HG02852 (cell line): ENCODE measurements around the gene CDK12.
"Not testable (repeated sequence)": the region's sequence is repeated elsewhere in the genome, so short reads cannot be mapped to it uniquely, and the experiment has no call there.

Source experiments
- ATAC-seq: cut with Tn5 transposase; IDR thresholded peaks from one replicate; pipeline ENCODE4 v1.9.1; 2021; ENCODE audit warnings: mild to moderate bottlenecking, moderate library complexity; ENCODE audit not compliant: unreplicated experiment

CDK12 gene

GRCh38 chr17:39461113-39461925, at the start of gene CDK12:
Gene CDK12, plus strand, starts transcription at chr17:39461486. Its CDS starts 586 bp downstream, at chr17:39462072.
- ATAC-seq: peak; percentile 67

- ATAC-seq: no peak
Observed at GRCh38 chr17:39416141-39416540, 45.1 kb upstream of the CDK12 start.

GRCh38 chr17:39429600-39429999, 31.7 kb upstream of the CDK12 start:
- ATAC-seq: no peak

DNA sequence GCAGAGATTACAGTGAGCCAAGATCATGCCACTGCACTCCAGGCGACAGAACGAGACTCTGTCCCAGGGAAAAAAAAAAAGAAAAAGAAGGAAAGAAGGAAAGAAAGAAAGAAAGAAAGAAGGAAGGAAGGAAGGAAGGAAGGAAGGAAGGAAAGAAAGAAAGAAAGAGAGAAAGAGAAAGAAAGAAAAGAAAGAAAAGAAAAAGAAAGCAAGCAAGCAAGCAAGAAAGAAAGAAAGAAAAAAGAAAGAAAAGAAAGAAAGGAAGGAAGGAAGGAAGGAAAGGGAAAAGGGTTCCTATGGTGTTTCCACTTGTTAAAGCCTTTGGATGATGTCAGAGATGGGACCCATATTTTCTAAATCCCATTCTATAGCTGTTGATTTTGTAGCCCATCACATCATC, 21.4 kb upstream of the CDK12 start:
- ATAC-seq: not testable (repeated sequence)

- no peak for ATAC-seq
Observed at GRCh38 chr17:39443326-39443725, 18.0 kb upstream of the CDK12 start.

DNA sequence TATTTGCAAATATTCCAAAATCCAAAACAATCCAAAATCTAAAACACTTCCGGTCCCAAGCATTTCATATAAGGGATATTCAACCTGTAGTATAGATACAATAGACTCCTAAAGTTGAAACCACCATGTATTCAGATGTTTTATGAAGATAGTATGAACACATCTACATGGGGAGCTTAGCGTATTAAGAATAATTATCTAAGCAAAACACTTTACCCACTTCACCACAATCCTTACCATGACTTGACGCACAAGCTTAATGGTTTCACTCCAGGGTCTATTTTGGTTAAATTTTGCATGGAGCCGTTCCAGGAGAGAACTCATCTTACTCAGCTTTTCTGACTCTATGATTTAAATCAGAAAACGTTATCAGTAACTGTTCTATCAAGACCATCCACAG, 13.7 kb upstream of the CDK12 start:
- no peak for ATAC-seq

- no peak for ATAC-seq
Observed at GRCh38 chr17:39450051-39450450, 11.2 kb upstream of the CDK12 start.

- peak; percentile 92 for ATAC-seq
Observed at GRCh38 chr17:39450847-39451581, 10.3 kb upstream of the CDK12 start, which contains the start of gene MED1. Gene MED1, minus strand, starts transcription at chr17:39451263. Its CDS starts 201 bp downstream, at chr17:39451062.

DNA sequence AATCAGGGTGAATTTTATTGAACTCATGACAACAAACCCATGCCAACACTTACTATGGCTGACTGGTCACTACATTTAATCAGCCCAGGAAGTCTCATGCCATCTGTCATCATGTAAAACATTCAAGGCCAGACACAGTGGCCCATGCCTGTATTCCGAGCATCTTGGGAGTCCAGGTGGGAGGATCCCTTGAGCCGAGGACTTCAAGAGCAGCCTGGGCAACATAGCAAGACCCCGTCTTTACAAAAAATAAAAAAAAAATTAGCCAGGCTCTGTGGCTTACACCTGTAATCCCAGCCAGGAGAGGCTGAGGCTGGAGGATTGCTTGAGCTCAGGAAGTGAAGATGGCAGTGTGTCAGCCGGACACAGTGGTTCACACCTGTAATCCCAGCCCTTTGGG, 5.4 kb upstream of the CDK12 start:
- no peak for ATAC-seq

DNA sequence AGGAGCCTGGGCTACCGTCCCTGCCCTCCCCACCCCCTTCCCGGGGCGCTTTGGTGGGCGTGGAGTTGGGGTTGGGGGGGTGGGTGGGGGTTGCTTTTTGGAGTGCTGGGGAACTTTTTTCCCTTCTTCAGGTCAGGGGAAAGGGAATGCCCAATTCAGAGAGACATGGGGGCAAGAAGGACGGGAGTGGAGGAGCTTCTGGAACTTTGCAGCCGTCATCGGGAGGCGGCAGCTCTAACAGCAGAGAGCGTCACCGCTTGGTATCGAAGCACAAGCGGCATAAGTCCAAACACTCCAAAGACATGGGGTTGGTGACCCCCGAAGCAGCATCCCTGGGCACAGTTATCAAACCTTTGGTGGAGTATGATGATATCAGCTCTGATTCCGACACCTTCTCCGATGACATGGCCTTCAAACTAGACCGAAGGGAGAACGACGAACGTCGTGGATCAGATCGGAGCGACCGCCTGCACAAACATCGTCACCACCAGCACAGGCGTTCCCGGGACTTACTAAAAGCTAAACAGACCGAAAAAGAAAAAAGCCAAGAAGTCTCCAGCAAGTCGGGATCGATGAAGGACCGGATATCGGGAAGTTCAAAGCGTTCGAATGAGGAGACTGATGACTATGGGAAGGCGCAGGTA, 762 bp downstream of the CDK12 start:
- peak; percentile 30 for ATAC-seq

GRCh38 chr17:39462631-39463375, 1.5 kb downstream of the CDK12 start:
- no peak for ATAC-seq

DNA sequence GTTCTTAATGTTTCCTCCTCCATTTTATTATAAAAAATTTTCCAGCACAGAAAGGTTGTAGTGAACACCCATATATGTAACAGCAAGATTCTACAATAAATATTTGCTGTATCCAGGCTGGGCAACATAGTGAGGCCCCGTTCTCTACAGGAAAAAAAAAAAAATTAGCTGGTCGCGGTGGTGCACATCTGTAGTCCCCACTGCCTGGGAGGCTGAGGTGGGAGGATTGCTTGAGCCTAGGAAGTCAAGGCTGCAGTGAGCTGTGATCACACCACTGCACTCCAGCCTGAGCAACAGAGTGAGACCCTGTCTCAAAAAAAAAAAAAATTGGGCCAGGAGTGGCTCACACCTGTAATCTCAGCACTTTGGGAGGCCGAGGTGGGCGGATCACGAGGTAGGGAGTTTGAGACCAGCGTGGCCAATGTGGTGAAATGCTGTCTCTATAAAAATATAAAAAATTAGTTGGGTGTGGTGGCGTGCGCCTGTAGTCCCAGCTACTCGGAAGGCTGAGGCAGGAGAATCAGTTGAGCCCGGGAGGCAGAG, 3.4 kb downstream of the CDK12 start:
- ATAC-seq: not testable (repeated sequence)

DNA sequence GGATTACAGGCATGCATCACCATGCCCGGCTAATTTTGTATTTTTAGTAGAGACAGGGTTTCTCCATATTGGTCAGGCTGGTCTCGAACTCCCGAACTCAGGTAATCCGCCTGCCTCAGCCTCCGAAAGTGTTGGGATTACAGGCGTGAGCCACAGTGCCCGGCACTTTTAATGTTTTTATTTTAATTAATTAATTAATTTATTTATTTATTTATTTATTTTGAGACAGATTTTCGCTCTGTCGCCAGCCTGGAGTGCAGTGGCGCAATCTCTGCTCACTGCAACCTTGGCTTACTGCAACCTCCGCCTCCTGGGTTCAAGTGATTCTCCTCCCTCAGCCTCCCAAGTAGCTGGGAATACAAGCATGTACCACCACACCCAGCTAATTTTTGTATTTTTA, 7.3 kb downstream of the CDK12 start:
- ATAC-seq: not testable (repeated sequence)

- ATAC-seq: no peak
Observed at GRCh38 chr17:39473310-39473709, 12.0 kb downstream of the CDK12 start.

DNA sequence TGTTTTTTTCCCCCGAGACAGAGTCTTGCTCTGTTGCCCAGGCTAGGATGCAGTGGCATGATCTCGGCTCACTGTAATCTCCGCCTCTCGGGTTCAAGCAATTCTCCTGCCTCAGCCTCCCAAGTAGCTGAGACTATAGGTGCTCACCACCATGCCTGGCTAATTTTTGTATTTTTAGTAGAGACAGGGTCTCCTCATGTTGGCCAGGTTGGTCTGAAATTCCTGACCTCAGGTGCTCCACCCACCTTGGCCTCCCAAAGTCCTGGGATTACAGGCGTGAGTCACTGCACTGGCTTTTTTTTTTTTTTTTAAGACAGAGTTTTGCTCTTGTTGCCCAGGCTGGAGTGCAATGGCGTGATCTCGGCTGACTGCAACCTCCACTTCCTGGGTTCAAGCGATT, 18.3 kb downstream of the CDK12 start:
- not testable (repeated sequence) for ATAC-seq

GRCh38 chr17:39483506-39483905, 22.2 kb downstream of the CDK12 start:
- no peak for ATAC-seq

GRCh38 chr17:39484178-39484577, 22.9 kb downstream of the CDK12 start:
- ATAC-seq: peak; percentile 72

- ATAC-seq: no peak
Observed at GRCh38 chr17:39485555-39485954, 24.3 kb downstream of the CDK12 start.

DNA sequence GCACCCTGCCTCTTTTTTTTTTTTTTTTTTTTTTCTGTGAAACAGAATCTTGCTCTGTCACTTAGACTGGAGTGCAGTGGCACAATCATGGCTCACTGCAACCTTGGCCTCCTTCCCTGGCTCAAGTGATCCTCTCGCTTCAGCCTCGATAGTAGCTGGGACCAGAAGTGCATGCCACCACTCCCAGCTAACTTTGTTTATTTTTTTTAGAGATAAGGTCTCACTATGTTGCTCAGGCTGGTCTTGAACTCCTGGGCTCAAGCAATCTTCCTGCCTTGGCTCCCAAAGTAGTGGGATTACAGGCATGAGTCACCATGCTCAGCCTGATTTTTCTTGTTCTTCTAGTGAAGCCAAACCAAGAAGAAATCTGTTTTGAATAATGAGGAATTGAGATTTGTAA, 25.0 kb downstream of the CDK12 start:
- no peak for ATAC-seq

DNA sequence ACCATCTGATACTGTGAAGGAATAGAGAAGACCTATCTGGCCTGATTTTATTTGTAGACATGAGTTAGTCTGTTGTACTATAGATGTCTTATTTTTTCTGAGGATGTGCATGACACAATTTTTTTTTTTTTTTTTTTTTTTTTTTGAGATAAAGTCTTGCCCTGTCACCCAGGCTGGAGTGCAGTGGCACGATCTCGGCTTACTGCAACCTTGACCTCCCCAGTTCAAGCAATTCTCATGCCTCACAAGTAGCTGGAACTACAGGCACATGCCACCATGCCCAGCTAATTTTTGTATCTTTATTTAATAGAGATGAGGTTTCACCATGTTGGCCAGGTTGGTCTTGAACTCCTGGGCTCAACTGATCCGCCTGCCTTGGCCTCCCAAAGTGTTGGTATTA, 26.2 kb downstream of the CDK12 start:
- not testable (repeated sequence) for ATAC-seq

DNA sequence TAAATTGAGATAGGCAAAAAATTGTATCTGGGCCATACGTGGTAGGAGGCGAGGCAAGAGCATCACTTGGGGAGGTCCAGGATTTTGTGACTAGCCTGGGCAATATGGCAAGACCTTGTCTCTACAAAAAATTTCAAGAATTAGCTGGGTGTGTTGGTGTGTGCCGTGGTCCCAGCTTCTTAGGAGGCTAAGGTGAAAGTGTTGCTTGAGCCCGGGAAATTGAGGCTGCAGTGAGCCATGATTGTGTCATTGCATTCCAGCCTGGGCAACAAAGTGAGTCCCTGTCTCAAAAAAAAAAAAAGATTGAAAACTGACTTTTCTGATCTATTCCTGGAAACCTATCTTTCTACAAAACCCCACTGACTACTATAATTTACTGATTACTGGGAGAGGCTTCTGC, 26.7 kb downstream of the CDK12 start:
- ATAC-seq: no peak
